ENCODE measurements around the gene CLCN2.

GRCh38 chr3:184358921-184359350 lies 2.5 kb downstream of the CLCN2 start:
- no peak for TF ChIP-seq POLR2A (IDR thresholded peaks at IDR 0.05)
- TF ChIP-seq CTCF (IDR thresholded peaks at IDR 0.05) = no peak
